Chondrocyte (in vitro differentiated cells): ENCODE results near the gene RPL31. TPM values are rescaled to one million over a fixed set of nuclear protein-coding genes. Genes with fewer than 3 reads are reported as not detected.

ENCODE experiments used
- DNase-seq: peaks from one replicate; pipeline ENCODE4 v3.0.0; 2021; ENCODE audit warnings: mixed read lengths, low spot score
- H3K27ac Mint-ChIP-seq: one replicate; pipeline ENCODE4 v1.8.0; 2021; ENCODE audit warnings: mild to moderate bottlenecking, moderate library complexity, mixed read lengths; ENCODE audit not compliant: unreplicated experiment
- H3K27me3 Mint-ChIP-seq: 2 replicates; pipeline ENCODE4 v1.8.0; 2021; ENCODE audit warnings: low read depth, mixed read lengths
- H3K36me3 Mint-ChIP-seq: 2 replicates; pipeline ENCODE4 v1.8.0; 2021; ENCODE audit warnings: low read depth, mixed read lengths
- H3K4me1 Mint-ChIP-seq: 2 replicates; pipeline ENCODE4 v1.8.0; 2021; ENCODE audit warnings: low read depth, mild to moderate bottlenecking, mixed read lengths
- H3K4me3 Mint-ChIP-seq: one replicate; pipeline ENCODE4 v1.8.0; 2021; ENCODE audit warnings: mild to moderate bottlenecking, moderate library complexity, mixed read lengths; ENCODE audit not compliant: unreplicated experiment
- H3K9me3 Mint-ChIP-seq: 2 replicates; pipeline ENCODE4 v1.8.0; 2021; ENCODE audit warnings: low read depth, mixed read lengths
- CTCF ChIP-seq: fragments of 200-600 bp; sonication (generic); IDR thresholded peaks from 2 replicates; pipeline ENCODE4 v1.5.0; 2021; ENCODE audit warnings: antibody characterized with exemption, mild to moderate bottlenecking, moderate library complexity
- total RNA-seq: library from RNA; stranded (reverse); gene quantifications from 3 replicates; pipeline ENCODE4 v1.2.1, GENCODE V29; 2021

Gene RPL31
- total RNA-seq, 1 donor from 2014 or later, result 951 TPM

GRCh38 chr2:101007415-101008345 is 5.6 kb downstream of the RPL31 start:
- no peaks in the 10 kb centered on the region for H3K27me3 Mint-ChIP-seq
- DNase-seq, result no peak
- no peak for TF ChIP-seq CTCF
- peaks cover 35% of the 10 kb centered on the region for H3K36me3 Mint-ChIP-seq
- no peaks in the 10 kb centered on the region for H3K9me3 Mint-ChIP-seq
- H3K4me1 Mint-ChIP-seq, result peaks cover 55% of the 10 kb centered on the region
- no peak overlapping the region for H3K4me3 Mint-ChIP-seq
- H3K27ac Mint-ChIP-seq, result peak overlapping the region; percentile 52

GRCh38 chr2:101011152-101011551 is 9.1 kb downstream of the RPL31 start:
- Mint-ChIP-seq H3K27me3 (no peaks in the 10 kb centered on the region), H3K36me3 (peaks cover 14% of the 10 kb centered on the region), H3K4me3 (no peak overlapping the region), H3K4me1 (peaks cover 24% of the 10 kb centered on the region), H3K9me3 (no peaks in the 10 kb centered on the region), H3K27ac (peak overlapping the region; percentile 55)
- no peak for TF ChIP-seq CTCF
- no peak for DNase-seq

GRCh38 chr2:101012054-101012705 is 10.1 kb downstream of the RPL31 start:
- Mint-ChIP-seq H3K27ac (peak overlapping the region; percentile 34), H3K27me3 (no peaks in the 10 kb centered on the region), H3K4me1 (peaks cover 21% of the 10 kb centered on the region), H3K36me3 (peaks cover 11% of the 10 kb centered on the region), H3K9me3 (no peaks in the 10 kb centered on the region), H3K4me3 (no peak overlapping the region)
- DNase-seq, result no peak
- TF ChIP-seq CTCF, result no peak

- Mint-ChIP-seq H3K9me3 (no peaks in the 10 kb centered on the region), H3K27ac (peak overlapping the region; percentile 34), H3K36me3 (peaks cover 6% of the 10 kb centered on the region), H3K4me3 (no peak overlapping the region), H3K27me3 (no peaks in the 10 kb centered on the region), H3K4me1 (peaks cover 18% of the 10 kb centered on the region)
- DNase-seq, result no peak
- TF ChIP-seq CTCF, result peak; percentile 94
Observed at GRCh38 chr2:101012706-101013181, 10.7 kb downstream of the RPL31 start.

- Mint-ChIP-seq H3K4me1 (peaks cover 8% of the 10 kb centered on the region), H3K27ac (no peak overlapping the region), H3K9me3 (no peaks in the 10 kb centered on the region), H3K36me3 (peaks cover 1% of the 10 kb centered on the region), H3K27me3 (no peaks in the 10 kb centered on the region), H3K4me3 (no peak overlapping the region)
- DNase-seq, result no peak
- no peak for TF ChIP-seq CTCF
Observed at GRCh38 chr2:101014264-101014857, 12.3 kb downstream of the RPL31 start.
